Activated naive CD4-positive, alpha-beta T cell treated with anti-CD3 and anti-CD28 coated beads, Interleukin-2, amount 10 ng/mL, durations not matched to agents 7 days and 5 days (primary cell): Measurements from ENCODE around the gene ERBIN.
"Not testable (repeated sequence)": the region's sequence is repeated elsewhere in the genome, so short reads cannot be mapped to it uniquely, and the experiment has no call there.

Source experiments
- CTCF ChIA-PET: fragments of 350-600 bp; sonication (Branson Sonifier 250); formaldehyde crosslinking; loops from one replicate; lab custom pipeline; 2021; ENCODE audit warnings: antibody characterized with exemption; lab: Charles Lee
- DNase-seq: peaks from one replicate; pipeline ENCODE4 v3.0.0-alpha.2; 2020
- H3K27ac Mint-ChIP-seq: one replicate; pipeline ENCODE4 v1.8.0; 2021; ENCODE audit warnings: mild to moderate bottlenecking, moderate library complexity, mixed read lengths
- H3K27me3 Mint-ChIP-seq: one replicate; pipeline ENCODE4 v1.8.0; 2021; ENCODE audit warnings: mild to moderate bottlenecking, mixed read lengths
- H3K36me3 Mint-ChIP-seq: one replicate; pipeline ENCODE4 v1.8.0; 2021; ENCODE audit warnings: mixed read lengths
- H3K4me1 Mint-ChIP-seq: one replicate; pipeline ENCODE4 v1.8.0; 2021; ENCODE audit warnings: mixed read lengths
- H3K4me3 Mint-ChIP-seq: one replicate; pipeline ENCODE4 v1.8.0; 2021; ENCODE audit warnings: mild to moderate bottlenecking, moderate library complexity, mixed read lengths
- H3K9me3 Mint-ChIP-seq: one replicate; pipeline ENCODE4 v1.8.0; 2021; ENCODE audit warnings: mixed read lengths

Gene ERBIN

GRCh38 chr5:66021585-66021984 is 95.2 kb downstream of the ERBIN start:
- H3K27me3 Mint-ChIP-seq, result no peaks in the 10 kb centered on the region
- no peak for DNase-seq
- peaks cover 7% of the 10 kb centered on the region for H3K4me1 Mint-ChIP-seq
- H3K4me3 Mint-ChIP-seq, result no peak overlapping the region
- CTCF ChIA-PET, result interaction anchor here (0.6 kb wide), 1 partner anchor 190 kb away, joined by 3 read pairs; no protein-coding TSS in a partner anchor
- no peaks in the 10 kb centered on the region for H3K9me3 Mint-ChIP-seq
- H3K36me3 Mint-ChIP-seq, result peaks cover 19% of the 10 kb centered on the region
- H3K27ac Mint-ChIP-seq, result no peak overlapping the region

DNA sequence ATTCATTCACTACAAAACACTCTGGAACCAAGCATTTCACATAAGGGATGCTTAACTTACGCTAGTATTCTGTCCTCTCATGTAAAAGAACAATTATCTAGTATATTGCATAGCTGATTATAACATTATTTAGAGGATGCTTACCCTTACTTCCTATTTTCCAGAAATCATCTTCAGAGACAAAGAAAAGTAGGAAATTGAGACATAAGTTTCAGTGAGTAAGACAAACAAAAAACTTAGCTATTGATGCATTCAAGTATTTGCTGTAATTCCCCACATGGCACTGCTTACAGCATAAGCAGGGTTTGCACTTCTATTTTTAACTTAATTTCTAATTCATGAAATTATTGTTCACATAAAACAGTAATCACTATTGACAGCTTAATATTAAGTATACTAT is 112.9 kb downstream of the ERBIN start:
- Mint-ChIP-seq H3K4me1 (no peaks in the 10 kb centered on the region), H3K27ac (no peak overlapping the region), H3K36me3 (peaks cover 44% of the 10 kb centered on the region), H3K27me3 (no peaks in the 10 kb centered on the region), H3K4me3 (no peak overlapping the region), H3K9me3 (no peaks in the 10 kb centered on the region)
- CTCF ChIA-PET, result no interaction called here
- DNase-seq, result no peak

- CTCF ChIA-PET, result no interaction called here
- no peaks in the 10 kb centered on the region for H3K9me3 Mint-ChIP-seq
- H3K27ac Mint-ChIP-seq, result no peak overlapping the region
- DNase-seq, result no peak
- peaks cover 48% of the 10 kb centered on the region for H3K36me3 Mint-ChIP-seq
- H3K4me3 Mint-ChIP-seq, result no peak overlapping the region
- H3K4me1 Mint-ChIP-seq, result no peaks in the 10 kb centered on the region
- H3K27me3 Mint-ChIP-seq, result no peaks in the 10 kb centered on the region
Measured at GRCh38 chr5:66039701-66040100, 113.3 kb downstream of the ERBIN start.

- CTCF ChIA-PET, result no interaction called here
- DNase-seq, result no peak
- H3K4me1 Mint-ChIP-seq, result no peaks in the 10 kb centered on the region
- no peak overlapping the region for H3K4me3 Mint-ChIP-seq
- no peaks in the 10 kb centered on the region for H3K9me3 Mint-ChIP-seq
- no peaks in the 10 kb centered on the region for H3K27me3 Mint-ChIP-seq
- peaks cover 49% of the 10 kb centered on the region for H3K36me3 Mint-ChIP-seq
- H3K27ac Mint-ChIP-seq, result no peak overlapping the region
Measured at GRCh38 chr5:66041627-66042026, 115.3 kb downstream of the ERBIN start.

- Mint-ChIP-seq H3K27ac (no peak overlapping the region), H3K36me3 (peaks cover 58% of the 10 kb centered on the region), H3K4me1 (no peaks in the 10 kb centered on the region), H3K27me3 (no peaks in the 10 kb centered on the region), H3K4me3 (no peak overlapping the region), H3K9me3 (peaks cover 13% of the 10 kb centered on the region)
- CTCF ChIA-PET, result no interaction called here
- DNase-seq, result no peak
Measured at GRCh38 chr5:66057239-66057638, 130.9 kb downstream of the ERBIN start.

DNA sequence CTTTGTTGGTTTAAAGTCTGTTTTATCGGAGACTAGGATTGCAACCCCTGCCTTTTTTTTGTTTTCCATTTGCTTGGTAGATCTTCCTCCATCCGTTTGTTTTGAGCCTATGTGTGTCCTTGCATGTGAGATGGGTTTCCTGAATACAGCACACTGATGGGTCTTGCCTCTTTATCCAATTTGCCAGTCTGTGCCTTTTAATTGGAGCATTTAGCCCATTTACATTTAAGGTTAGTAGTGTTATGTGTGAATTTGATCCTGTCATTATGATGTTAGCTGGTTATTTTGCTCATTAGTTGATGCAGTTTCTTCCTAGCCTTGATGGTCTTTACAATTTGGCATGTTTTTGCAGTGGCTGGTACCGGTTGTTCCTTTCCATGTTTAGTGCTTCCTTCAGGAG is 134.9 kb downstream of the ERBIN start:
- Mint-ChIP-seq H3K9me3 (peaks cover 13% of the 10 kb centered on the region), H3K36me3 (peaks cover 55% of the 10 kb centered on the region), H3K27ac (peak overlapping the region; percentile 43)
- H3K4me1 Mint-ChIP-seq, H3K4me3 Mint-ChIP-seq, H3K27me3 Mint-ChIP-seq, CTCF ChIA-PET, DNase-seq: not testable (repeated sequence)

GRCh38 chr5:66063061-66063460 is 136.7 kb downstream of the ERBIN start:
- CTCF ChIA-PET, DNase-seq: not testable (repeated sequence)

DNA sequence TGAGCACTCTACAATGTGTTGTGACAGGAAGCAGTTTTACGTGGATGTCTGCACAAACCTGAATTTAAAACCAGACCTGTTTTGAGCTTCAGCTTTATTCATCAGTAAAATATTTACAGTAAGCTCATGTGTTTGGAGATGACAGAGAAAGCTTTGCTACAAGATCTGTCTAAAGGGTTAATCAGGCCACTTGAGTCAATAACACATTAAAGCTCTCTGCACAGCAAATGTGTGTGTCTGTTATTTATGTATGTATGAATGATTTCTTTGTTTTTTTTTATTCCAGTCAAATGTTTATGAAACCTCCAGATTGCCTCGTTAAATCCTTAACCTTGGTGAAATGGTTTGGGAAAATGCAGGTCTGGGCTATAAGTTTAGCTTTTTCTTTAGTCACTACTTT is 140.5 kb downstream of the ERBIN start:
- CTCF ChIA-PET, result no interaction called here
- Mint-ChIP-seq H3K9me3 (no peaks in the 10 kb centered on the region), H3K27ac (no peak overlapping the region), H3K27me3 (no peaks in the 10 kb centered on the region), H3K36me3 (peaks cover 41% of the 10 kb centered on the region), H3K4me1 (no peaks in the 10 kb centered on the region), H3K4me3 (no peak overlapping the region)
- DNase-seq, result no peak

More at GRCh38 chr5:66063061-66063460, 136.7 kb downstream of the ERBIN start:
- peaks cover 11% of the 10 kb centered on the region for H3K9me3 Mint-ChIP-seq
- H3K27ac Mint-ChIP-seq, H3K27me3 Mint-ChIP-seq, H3K4me3 Mint-ChIP-seq, H3K4me1 Mint-ChIP-seq: not testable (repeated sequence)
- H3K36me3 Mint-ChIP-seq, result peaks cover 52% of the 10 kb centered on the region

DNA sequence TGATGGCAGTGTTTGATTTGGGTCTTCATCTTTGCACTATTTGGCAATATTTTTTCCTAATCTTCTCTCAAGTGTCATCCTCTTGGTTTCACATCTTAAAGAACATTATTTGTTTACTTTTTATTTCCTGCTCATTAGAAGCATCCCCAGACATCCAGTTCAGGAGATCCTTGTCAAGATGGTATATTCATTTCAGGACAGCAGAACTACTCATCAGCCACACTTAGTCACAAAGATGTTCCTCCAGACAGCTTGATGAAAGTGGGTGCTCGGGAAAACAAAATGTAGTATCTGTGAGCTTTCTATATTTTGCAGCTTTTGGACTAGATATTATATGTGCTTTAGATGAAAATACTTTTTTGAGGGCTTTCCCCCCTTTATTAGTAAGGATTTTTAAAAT is 145.7 kb downstream of the ERBIN start:
- no peaks in the 10 kb centered on the region for H3K9me3 Mint-ChIP-seq
- H3K36me3 Mint-ChIP-seq, result peaks cover 24% of the 10 kb centered on the region
- no peaks in the 10 kb centered on the region for H3K4me1 Mint-ChIP-seq
- CTCF ChIA-PET, result no interaction called here
- H3K27me3 Mint-ChIP-seq, result no peaks in the 10 kb centered on the region
- DNase-seq, result no peak
- no peak overlapping the region for H3K27ac Mint-ChIP-seq
- no peak overlapping the region for H3K4me3 Mint-ChIP-seq

DNA sequence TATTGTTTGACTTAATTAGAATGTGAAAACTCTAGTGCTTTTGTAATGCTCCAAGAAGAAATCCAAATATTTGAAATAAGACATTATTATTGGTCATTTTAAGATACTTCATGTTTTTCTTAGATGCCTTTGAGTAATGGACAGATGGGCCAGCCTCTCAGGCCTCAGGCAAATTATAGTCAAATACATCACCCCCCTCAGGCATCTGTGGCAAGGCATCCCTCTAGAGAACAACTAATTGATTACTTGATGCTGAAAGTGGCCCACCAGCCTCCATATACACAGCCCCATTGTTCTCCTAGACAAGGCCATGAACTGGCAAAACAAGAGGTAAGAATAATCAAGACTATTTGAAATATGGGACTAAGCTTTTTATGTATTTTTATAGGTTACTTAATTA is 148.5 kb downstream of the ERBIN start:
- Mint-ChIP-seq H3K36me3 (peaks cover 29% of the 10 kb centered on the region), H3K4me1 (no peaks in the 10 kb centered on the region), H3K27ac (no peak overlapping the region), H3K4me3 (no peak overlapping the region), H3K27me3 (no peaks in the 10 kb centered on the region), H3K9me3 (no peaks in the 10 kb centered on the region)
- CTCF ChIA-PET, result no interaction called here
- no peak for DNase-seq

DNA sequence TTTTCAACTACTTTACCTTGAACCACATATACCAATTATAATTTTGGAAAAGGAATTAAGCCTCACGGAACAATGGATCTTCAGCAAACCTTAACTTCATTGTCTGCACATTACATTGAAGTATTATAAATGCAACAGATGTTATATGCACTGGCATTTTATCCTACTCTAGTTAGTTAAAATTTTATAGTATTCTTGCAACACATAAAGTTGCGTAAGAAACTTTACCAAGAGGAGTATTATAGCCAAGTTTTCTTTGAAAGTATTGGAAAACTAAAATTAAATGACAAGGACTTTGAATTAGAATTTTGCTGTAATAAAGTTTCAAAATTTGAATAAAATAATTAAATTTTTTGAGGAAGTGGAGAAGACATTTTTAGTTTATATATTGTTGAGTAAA is 154.3 kb downstream of the ERBIN start:
- no peaks in the 10 kb centered on the region for H3K27me3 Mint-ChIP-seq
- H3K27ac Mint-ChIP-seq, result no peak overlapping the region
- CTCF ChIA-PET, result no interaction called here
- H3K4me3 Mint-ChIP-seq, result no peak overlapping the region
- no peaks in the 10 kb centered on the region for H3K9me3 Mint-ChIP-seq
- H3K36me3 Mint-ChIP-seq, result peaks cover 27% of the 10 kb centered on the region
- no peaks in the 10 kb centered on the region for H3K4me1 Mint-ChIP-seq
- DNase-seq, result no peak

- Mint-ChIP-seq H3K4me1 (no peaks in the 10 kb centered on the region), H3K27me3 (no peaks in the 10 kb centered on the region), H3K36me3 (peaks cover 32% of the 10 kb centered on the region), H3K4me3 (no peak overlapping the region), H3K27ac (no peak overlapping the region), H3K9me3 (peaks cover 22% of the 10 kb centered on the region)
- CTCF ChIA-PET, result interaction anchor here (1.3 kb wide), 1 partner anchor 217 kb away, joined by 4 read pairs; no protein-coding TSS in a partner anchor
- DNase-seq, result no peak
Measured at GRCh38 chr5:66089384-66089783, 163.0 kb downstream of the ERBIN start.

DNA sequence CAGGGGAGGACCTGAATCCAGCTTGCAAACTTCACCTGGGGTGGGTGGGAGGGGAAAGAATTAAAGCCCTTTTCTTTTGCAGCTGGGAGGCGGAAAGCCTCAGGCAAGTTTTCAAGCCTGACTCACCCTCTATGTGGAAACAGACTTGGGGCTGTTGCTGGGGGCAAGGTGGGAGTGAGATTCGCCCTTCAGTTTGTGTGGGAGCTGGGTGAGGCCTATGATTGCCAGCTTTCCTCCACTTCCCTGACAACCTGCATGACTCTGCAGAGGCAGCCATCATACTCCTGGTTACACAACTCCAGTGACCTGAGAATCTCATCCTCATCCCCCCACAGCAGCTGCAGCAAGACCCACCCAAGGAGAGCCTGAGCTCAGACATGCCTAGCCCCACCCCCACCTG is 174.5 kb downstream of the ERBIN start:
- H3K27ac Mint-ChIP-seq, result no peak overlapping the region
- CTCF ChIA-PET, result no interaction called here
- DNase-seq, result no peak
- no peak overlapping the region for H3K4me3 Mint-ChIP-seq
- H3K9me3 Mint-ChIP-seq, result peaks cover 42% of the 10 kb centered on the region
- H3K27me3 Mint-ChIP-seq, result no peaks in the 10 kb centered on the region
- peaks cover 3% of the 10 kb centered on the region for H3K36me3 Mint-ChIP-seq
- H3K4me1 Mint-ChIP-seq, result no peaks in the 10 kb centered on the region

DNA sequence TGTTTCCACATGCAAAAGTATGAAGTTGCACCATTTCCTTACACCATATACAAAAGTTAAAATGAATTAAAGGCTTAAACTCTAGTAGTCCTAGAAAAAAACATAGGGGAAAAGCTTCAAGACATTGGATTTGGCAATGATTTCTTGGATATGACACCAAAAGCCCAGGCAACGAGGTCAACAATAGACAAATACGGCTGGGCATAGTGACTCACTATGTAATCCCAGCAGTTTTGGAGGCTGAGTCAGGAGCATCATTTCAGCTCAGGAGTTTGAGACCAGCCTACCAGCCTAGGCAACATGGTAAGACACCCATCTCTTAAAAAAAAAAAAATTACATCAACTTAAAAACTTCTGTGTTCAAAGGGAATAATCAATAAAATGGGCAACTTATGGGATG is 186.8 kb downstream of the ERBIN start:
- Mint-ChIP-seq H3K4me3 (no peak overlapping the region), H3K9me3 (peaks cover 29% of the 10 kb centered on the region), H3K27me3 (peaks cover 3% of the 10 kb centered on the region), H3K4me1 (no peaks in the 10 kb centered on the region), H3K36me3 (peaks cover 4% of the 10 kb centered on the region), H3K27ac (no peak overlapping the region)
- DNase-seq, result no peak
- CTCF ChIA-PET, result no interaction called here

DNA sequence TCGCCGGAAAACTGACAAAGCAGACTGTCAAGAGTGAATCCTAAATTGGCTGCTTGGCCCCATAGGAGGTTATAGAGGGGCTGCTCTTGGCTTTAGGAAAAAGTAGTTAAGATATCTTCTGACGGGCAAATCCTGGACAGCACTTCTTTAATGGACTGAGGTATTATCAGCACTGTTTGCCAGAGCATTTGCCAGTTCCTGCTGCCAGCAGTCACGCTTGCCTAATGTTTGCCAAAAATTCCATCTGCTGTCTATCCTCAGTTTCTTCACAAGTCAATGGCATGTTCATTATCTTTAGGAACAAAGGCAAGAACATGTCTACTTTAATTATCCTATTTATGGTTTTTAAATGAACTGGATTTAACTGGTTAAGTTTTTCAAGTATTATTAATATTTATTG is 191.9 kb downstream of the ERBIN start:
- no peak overlapping the region for H3K27ac Mint-ChIP-seq
- peaks cover 3% of the 10 kb centered on the region for H3K9me3 Mint-ChIP-seq
- H3K4me3 Mint-ChIP-seq, result no peak overlapping the region
- no peaks in the 10 kb centered on the region for H3K36me3 Mint-ChIP-seq
- CTCF ChIA-PET, result no interaction called here
- DNase-seq, result no peak
- no peaks in the 10 kb centered on the region for H3K27me3 Mint-ChIP-seq
- H3K4me1 Mint-ChIP-seq, result no peaks in the 10 kb centered on the region
